ENCODE measurements around the gene KRT34.
A peak's percentile ranks its signal among the peaks of the same experiment; 100 is the strongest.
"Not testable (repeated sequence)": the region's sequence is repeated elsewhere in the genome, so short reads cannot be mapped to it uniquely, and the experiment has no call there.

The KRT34 gene

GRCh38 chr17:41347869-41348760 is 34.0 kb downstream of the KRT34 start:
- no peak for DNase-seq
- Mint-ChIP-seq H3K4me1 (peaks cover 4% of the 10 kb centered on the region), H3K27ac (no peak overlapping the region), H3K9me3 (peaks cover 4% of the 10 kb centered on the region), H3K36me3 (ENCODE audit: low read depth) (peaks cover 3% of the 10 kb centered on the region), H3K4me3 (no peak overlapping the region), H3K27me3 (ENCODE audit: low read depth, poor library complexity) (peaks cover 17% of the 10 kb centered on the region)
- no peak for TF ChIP-seq CTCF (IDR thresholded peaks at IDR 0.05)

GRCh38 chr17:41346421-41346820 is 35.7 kb downstream of the KRT34 start:
- Mint-ChIP-seq H3K9me3 (peaks cover 18% of the 10 kb centered on the region), H3K27me3 (ENCODE audit: low read depth, poor library complexity) (peaks cover 13% of the 10 kb centered on the region)
- H3K36me3 Mint-ChIP-seq (ENCODE audit: low read depth); H3K27ac Mint-ChIP-seq; DNase-seq; H3K4me1 Mint-ChIP-seq; H3K4me3 Mint-ChIP-seq: not testable (repeated sequence)

- H3K9me3 Mint-ChIP-seq: peaks cover 18% of the 10 kb centered on the region
- peaks cover 9% of the 10 kb centered on the region for H3K27me3 Mint-ChIP-seq (ENCODE audit: low read depth, poor library complexity)
- no peak for TF ChIP-seq CTCF (IDR thresholded peaks at IDR 0.05)
- peaks cover 7% of the 10 kb centered on the region for H3K4me1 Mint-ChIP-seq
- H3K4me3 Mint-ChIP-seq: no peak overlapping the region
- no peak overlapping the region for H3K27ac Mint-ChIP-seq
- no peak for DNase-seq
- H3K36me3 Mint-ChIP-seq (ENCODE audit: low read depth): peaks cover 5% of the 10 kb centered on the region
These were observed 36.1 kb downstream of the KRT34 start for GRCh38 chr17:41345992-41346391.

GRCh38 chr17:41343029-41343428 is 39.1 kb downstream of the KRT34 start:
- H3K36me3 Mint-ChIP-seq (ENCODE audit: low read depth): peaks cover 5% of the 10 kb centered on the region
- peaks cover 18% of the 10 kb centered on the region for H3K4me1 Mint-ChIP-seq
- H3K27ac Mint-ChIP-seq: peak overlapping the region; percentile 19
- no peak overlapping the region for H3K4me3 Mint-ChIP-seq
- peaks cover 18% of the 10 kb centered on the region for H3K9me3 Mint-ChIP-seq
- DNase-seq: no peak
- TF ChIP-seq CTCF (IDR thresholded peaks at IDR 0.05): no peak
- H3K27me3 Mint-ChIP-seq (ENCODE audit: low read depth, poor library complexity): peaks cover 6% of the 10 kb centered on the region

GRCh38 chr17:41340934-41341861 is 40.9 kb downstream of the KRT34 start:
- no peak for DNase-seq
- H3K4me1 Mint-ChIP-seq: peaks cover 18% of the 10 kb centered on the region
- no peak for TF ChIP-seq CTCF (IDR thresholded peaks at IDR 0.05)
- H3K27me3 Mint-ChIP-seq (ENCODE audit: low read depth, poor library complexity): peaks cover 5% of the 10 kb centered on the region
- no peak overlapping the region for H3K27ac Mint-ChIP-seq
- peaks cover 18% of the 10 kb centered on the region for H3K9me3 Mint-ChIP-seq
- H3K36me3 Mint-ChIP-seq (ENCODE audit: low read depth): peaks cover 5% of the 10 kb centered on the region
- H3K4me3 Mint-ChIP-seq: no peak overlapping the region

- DNase-seq: no peak
- TF ChIP-seq CTCF (IDR thresholded peaks at IDR 0.05): no peak
- Mint-ChIP-seq H3K4me1 (peaks cover 18% of the 10 kb centered on the region), H3K27ac (no peak overlapping the region), H3K27me3 (ENCODE audit: low read depth, poor library complexity) (peaks cover 2% of the 10 kb centered on the region), H3K36me3 (ENCODE audit: low read depth) (peaks cover 5% of the 10 kb centered on the region), H3K9me3 (peaks cover 18% of the 10 kb centered on the region), H3K4me3 (no peak overlapping the region)
These were observed 41.6 kb downstream of the KRT34 start for GRCh38 chr17:41340494-41340893.
